HG03520 (cell line): Measurements from ENCODE around the gene TGFBR2.

ENCODE experiments used
- ATAC-seq: cut with Tn5 transposase; IDR thresholded peaks from one replicate; pipeline ENCODE4 v1.9.1; 2021; ENCODE audit warnings: mild to moderate bottlenecking, moderate library complexity; ENCODE audit not compliant: unreplicated experiment

TGFBR2 gene

DNA sequence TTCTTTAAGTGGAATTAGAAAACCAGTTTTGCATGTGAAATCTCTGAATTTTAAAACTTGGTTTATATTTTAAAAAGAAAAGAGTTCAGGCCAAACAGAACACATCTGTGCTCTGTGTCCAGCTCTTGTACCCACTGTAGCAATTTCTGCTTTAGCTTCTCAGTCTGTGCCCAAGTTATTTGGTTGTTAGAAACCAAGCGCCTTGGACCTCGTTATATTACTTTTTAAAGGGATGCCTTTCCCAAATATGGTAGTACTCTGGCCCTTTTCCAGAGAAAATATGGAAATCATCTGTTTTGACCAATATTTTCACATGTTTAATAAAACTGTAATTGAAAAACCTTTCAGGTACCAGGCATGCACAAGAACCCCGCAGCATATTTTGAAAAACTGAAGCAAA, 27.3 kb downstream of the TGFBR2 start:
- ATAC-seq, result no peak

DNA sequence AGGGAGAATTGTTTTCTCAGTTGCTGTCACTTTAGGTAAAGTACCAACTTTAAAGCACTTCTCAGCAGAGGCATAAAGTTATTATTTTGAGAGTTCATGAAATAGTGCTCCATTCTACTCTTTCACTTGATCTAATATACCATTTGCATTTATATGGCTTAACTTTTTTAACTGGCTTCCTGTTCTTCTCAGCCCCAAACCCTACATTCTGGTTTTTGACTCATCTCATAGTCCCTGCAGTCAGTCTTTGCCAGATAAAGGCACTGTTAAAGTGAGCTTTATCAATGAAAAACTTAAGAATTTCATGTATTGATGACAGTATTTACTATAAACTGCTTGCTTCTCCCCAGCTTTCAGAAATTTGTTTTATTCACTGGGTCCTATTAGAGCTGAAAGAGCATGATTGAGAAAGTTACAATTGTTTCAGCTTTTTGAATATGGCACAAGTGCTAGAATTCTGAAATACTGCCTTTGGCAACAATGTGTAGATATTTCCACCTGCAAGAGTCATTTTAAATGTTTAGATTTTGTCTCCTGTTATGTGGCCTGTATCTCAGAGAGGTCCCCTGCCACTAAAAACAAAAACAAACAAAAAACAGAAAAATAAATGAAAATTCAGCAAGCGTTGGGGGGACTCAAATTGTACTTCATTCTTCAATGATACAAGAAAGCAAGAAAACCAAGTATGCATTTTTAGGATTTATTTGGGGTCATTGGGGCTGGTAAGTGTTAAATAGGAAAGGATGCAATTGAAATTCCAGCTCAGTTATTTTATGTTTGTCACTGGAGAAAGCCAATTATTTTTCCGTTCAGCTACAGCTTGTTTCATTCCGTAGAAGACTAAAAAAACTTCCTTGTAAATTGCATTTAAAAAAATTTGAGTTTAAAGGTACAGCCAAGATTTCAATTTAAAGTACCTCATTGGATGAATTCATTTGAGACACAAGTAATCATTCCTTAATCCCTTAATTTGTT, 28.6 kb downstream of the TGFBR2 start:
- ATAC-seq, result no peak

DNA sequence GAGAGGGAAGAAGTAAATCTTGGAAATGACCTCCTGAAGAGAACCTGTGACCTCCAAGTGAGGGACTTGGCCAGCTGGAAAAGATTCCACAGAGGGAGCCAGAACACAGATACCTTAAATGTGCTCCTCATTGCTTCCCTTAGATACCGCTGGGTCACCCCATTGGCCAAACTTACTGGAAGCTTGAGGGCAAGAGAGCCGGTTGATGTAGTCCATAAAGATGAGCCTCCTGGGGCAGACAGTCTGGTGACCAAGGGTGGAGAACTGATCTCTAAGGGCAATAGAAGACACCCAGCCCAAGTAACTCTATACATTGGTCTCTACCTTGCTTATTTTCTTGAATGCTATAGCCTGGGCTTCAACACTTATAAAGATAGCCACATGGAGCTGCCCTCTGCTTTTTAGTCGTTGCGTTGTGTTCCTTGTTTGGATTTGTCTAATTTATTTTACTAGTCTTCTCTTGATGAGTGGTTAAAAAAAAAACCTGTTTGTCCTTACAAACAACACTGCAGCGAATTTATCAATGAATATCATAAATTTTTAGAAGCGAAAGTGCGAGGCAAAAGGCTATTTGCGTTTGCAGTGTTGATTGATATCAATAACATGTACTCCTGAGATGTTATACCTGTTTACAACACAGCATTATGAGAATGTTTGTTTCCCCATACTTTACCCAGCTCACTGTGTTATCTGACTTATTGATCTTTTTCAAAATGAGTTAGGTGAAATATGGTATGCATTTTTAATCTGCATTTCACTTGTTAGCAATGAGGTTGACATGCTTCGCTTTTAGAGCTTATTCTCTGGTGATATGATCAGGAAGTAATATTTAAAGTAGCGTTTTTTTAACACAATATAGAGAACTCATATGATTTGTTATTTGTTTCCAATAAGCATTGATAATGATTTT, 31.2 kb downstream of the TGFBR2 start:
- ATAC-seq, result no peak

DNA sequence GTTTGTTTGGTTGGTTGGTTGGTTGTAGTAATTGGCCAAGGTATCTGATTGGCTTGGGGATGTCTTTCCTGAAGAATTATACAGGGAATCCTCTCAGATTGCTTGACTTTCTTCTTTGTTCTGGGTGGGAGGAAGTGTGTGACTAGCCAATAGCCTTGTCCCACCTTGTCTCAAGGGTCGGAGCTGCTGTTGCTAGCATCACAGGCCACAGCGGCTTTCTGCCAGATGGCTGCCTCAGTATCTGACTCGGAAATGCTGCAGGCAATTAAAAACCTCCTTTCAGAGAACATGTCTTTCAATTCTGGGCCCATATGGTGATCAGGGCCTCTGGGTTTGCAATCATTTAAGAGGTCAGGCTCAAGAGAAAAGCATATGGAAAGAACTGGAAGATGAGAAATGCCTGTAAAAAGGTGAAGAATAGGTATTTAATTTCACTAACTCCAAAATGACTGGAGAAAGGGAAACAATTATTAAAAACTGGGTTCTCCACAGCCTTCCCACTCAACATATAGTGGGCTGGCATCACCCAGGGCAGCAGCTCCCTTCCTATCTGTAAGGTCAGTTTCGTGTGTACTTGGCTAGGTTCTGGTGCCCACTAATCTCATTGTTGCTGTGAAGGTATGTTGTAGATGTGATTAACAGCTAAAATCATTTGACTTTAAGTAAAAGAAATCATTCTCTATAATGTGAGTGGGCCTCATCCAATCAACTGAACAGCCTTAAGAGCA, 32.4 kb downstream of the TGFBR2 start:
- ATAC-seq, result no peak

DNA sequence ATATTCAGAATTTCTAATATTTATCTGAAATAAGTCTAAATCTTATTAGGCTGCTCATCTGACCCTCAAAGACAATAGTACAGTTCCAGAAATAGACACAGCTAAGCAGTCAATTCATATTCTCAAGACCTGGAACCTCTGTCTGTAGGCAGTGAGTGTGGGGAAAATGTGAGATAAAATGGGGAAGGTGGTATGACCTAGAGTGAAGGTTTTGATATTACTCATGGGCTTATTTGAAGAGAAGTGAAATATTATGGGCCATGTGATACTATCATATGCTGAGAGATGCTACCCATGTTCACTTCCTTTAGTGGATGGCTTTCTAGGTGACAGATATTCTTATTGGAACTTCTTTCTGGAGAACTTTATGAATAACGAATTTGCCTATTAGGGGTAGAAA, 33.5 kb downstream of the TGFBR2 start:
- peak; percentile 88 for ATAC-seq

DNA sequence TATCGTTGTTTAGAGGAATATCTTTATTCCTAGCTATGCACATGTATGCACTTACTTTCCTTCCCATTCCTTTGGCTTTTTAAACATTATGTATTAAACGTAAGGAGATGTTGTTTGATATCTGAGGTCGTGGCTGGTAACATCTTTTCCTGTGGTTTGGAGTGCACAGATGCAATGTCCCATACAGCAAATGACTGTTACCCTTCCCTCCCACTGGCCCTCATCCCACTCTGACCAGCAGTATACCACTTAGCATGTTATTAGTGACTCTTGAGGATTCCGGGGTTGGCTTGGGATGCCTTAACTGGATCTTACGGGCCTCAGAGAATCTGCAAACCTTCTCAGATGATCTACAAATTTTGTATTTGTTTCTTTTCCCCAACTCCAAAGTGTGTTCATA, 34.5 kb downstream of the TGFBR2 start:
- no peak for ATAC-seq

DNA sequence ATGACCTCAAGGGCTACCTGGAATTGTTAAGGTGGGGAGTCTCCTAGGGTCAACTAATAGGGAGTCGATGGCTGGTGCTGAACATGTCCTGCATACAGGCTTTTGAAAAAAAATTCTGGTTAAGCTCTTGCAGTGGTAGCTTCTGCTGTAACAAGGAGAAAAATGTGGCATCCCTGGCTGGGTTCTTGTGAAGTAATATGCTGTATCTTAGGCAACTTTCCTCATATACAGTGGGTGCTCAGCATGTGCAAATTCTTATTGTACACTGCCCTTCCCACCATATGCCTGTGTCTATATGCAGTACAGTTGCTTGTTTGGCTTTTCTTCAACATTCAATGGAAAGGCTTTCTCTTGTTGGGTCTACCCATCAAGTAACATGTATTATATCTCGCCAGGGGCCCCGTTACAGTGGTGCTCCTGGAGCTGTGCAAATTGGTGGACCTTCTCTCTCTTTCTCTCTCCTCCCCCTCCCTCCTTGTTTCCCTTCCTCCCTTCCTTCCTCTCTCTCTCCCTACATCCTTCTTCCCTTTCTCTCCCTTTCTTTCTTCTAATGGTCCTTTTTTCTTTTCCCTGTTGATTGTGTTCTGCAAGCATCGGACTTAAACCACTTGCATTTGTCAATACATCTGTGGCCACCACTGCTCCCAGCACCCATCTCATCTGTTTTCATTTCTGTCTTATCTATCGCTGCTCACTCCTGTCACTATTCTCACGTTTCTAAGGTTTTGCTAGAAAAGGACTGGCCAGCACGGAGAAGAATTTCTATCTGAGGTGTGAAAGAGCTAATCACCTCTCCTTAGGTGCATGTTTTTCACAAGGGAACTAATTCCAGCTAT, 35.2 kb downstream of the TGFBR2 start:
- ATAC-seq, result no peak

DNA sequence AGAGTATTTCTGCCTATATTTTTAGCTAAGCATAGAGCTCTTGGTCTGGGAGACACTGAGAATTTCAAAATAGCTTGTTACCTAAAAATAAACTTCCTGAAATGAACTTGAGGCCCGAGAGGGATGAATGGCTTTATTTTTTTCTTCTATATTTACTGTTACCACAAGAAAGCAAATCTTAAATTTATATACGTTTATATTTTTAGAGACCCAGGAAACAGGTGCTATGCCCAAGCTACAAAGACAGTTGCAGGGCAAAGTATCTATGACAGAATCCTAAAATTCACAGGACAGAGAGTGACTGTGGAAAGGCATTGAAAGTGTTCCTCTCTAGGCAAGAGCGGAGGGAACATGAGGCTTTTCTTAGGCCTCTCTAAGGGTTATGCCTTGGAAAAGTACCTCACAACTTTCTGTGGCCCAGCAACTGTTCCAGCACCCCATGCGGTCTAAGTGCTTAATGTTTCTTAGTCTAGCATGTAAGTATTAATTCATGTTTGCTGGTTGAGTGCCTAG, 36.5 kb downstream of the TGFBR2 start:
- no peak for ATAC-seq

DNA sequence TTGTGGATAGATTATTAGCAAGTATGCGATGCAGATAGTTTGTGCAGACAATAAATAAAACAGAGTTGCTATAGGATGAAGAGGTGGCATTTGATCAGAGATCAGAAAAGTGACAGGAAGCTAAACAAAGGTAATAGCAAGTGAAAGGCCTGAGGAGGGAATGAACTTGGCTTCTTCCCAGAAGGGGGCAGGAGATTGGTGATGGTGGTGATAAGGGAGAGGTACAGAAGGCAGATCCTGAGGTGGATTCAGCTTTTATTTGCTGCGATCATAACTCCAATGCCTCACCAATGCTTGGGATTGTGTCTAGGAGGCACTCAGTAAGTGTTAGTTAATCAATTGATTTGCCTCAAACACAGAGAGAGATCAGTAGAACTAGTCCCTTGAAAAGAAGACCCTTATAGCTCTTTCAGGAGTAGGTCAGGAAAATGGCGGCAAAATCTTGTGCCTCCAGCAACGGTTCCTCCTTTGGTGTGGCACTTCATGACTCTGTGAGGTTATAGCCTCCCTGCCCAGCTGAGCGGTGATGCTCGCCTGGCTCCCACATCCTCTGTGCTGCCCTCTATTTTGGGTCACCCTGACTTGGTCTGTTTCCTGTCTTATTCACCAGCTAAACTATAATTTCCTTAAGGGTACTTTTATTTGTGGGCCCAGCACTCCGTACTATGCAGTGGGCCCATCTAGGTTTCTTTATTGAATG, 37.5 kb downstream of the TGFBR2 start:
- ATAC-seq, result no peak

DNA sequence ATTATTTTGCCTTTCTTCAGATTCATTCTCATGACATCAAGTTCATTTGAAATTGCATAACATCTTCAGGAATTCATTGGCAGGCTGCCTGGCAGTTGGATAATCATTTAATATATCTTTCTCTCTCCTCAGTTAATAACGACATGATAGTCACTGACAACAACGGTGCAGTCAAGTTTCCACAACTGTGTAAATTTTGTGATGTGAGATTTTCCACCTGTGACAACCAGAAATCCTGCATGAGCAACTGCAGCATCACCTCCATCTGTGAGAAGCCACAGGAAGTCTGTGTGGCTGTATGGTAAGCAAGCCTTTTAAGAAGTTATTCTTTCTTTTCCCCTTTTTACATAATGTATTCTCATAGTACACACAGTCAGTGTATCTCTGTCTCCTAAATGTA, 38.2 kb downstream of the TGFBR2 start:
- peak; percentile 44 for ATAC-seq

DNA sequence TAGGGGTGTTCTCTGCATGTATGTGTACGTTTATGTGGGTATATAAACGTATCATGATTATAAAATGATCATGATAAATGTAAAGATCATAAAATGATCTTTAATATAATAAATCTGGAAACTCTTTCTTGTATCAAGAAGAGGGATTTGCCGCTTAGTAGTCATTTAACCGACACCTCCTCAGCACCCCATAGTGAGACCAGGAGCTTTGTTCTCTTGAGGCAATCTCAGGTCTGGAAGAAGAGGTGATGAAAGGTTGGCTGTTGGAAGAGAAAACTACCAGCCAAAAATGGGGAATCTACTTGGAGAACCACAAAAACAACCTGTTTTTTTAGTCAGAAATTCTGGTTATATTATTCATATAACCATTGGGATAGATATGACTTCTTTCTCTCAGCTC, 38.7 kb downstream of the TGFBR2 start:
- ATAC-seq, result no peak

DNA sequence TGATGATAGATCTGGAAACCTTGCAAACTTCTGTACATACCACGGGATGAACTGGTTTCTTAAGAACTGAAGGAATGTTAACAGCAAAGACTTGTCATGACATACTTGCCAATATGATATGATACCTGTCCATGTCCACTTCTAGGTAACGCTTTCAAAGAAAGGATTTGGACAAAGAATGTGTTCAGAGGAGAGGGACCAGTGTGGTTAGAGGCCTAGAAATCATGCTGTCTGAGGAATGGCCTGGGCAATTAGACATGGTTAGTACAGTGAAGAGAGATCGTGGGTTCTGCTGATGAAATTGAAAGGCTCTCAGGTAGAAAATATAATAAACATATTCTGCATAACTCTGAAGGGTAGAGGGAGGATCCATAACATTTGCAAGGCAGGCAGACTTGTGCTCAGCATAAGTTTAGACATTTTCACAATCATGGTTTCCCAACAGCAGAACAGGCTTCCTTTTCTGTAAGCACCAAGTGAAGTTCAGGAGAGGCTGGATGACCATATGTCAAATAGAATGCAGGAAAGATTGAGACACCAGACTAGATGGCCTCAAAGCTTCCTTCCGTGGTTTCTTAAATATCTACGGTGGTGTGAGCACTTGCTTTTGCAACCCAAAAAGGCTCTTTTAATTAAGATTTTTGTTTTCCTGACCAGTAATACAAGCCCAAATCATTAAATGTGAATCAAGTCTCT, 39.9 kb downstream of the TGFBR2 start:
- ATAC-seq, result no peak

DNA sequence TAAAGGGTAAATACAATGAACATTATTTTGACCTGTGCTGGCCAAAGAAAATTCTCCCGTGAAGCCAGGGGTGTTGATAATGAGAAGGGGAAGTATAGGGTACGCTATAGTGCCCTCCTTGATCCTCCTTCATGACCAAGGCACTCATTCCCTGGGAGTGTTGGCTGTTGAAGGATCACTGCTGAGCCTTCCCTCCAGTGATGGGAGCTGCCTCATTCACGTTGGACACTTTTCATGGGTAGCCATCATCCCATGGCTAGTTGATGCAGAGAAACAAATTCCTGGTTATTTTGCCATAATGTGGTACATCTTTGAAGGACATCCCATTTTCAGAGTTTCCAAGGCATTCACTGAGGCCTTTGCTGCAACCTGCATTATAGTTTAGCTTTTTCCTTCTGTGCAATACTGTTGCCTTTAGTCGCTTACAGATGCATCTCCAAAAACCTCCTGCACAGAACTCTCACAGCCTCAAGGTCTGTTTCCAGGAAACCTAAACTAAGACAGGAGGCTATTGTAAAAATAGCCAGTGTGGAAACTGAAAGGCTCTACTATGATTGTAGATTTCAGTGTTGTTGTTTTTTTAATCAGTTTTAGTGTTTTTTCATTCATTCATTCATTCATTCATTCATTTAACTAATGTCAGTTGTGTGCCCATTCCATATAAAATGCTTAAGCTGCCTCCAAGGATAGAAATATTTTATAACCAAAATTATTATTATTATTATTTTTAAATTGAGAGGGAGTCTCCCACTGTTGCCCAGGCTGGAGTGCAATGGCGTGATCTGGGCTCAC, 40.8 kb downstream of the TGFBR2 start:
- ATAC-seq, result no peak

DNA sequence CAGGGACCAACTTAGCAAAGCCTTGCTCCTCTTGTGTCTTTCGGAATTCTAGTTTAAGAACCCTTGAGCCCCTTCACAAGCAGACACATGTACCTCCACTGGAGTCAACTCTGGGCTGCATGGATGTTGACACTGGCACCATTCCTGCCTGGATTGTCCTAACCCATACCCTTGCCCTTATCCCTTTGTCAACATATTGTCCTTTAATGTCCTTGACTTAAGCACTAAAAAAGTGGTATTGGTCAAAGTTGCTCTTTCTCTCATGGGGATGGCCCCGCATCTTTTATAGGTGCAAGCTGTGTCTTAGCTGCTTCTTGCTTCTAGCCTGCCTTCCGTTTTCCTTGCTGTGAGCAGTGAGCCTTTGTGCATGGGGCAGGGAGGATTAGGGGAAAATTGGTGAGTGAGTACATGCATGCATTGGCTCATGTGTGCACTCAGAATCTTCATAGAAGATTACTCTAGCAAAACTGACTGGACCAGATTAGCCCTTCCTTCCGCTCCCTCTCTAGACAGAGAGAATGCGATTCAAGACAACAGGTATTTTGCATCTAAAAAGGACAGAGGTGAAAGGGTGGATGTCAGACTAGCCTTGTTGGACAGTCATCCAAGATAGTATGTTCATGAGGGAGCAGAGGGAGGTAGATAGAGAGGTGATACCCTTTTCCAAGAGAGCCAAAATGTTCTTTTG, 42.4 kb downstream of the TGFBR2 start:
- peak; percentile 3 for ATAC-seq

DNA sequence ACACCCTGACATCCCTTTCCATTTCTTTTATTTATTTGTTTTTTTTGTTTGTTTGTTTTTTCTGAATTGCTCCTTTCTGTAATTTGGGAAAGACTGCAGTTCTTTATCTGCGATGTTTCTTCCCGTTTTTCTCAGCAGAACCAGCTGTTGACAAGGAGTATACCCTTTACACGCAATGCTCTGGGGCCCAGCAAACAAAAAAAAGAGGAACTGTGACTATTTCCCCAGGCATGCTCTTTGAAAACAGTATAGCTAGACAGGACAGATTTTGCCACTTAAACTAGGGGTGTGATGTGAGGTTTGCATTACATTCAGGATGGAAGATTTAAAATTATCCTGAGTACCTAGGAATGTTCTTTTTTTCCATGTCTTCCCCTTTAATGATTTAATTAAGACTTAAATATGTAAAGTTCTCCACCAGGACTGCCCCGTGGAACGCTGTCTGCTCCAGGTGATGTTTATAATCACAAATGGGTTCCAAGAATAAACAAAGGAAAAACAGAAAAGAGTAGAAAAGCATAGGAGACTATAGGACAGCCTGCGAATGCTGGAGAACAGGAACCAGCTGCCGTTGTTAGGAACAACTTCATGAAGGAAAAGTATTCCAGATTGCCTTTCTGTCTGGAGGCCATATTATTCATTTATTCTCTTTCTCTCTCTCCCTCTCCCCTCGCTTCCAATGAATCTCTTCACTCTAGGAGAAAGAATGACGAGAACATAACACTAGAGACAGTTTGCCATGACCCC, 43.3 kb downstream of the TGFBR2 start:
- ATAC-seq, result peak; percentile 78

DNA sequence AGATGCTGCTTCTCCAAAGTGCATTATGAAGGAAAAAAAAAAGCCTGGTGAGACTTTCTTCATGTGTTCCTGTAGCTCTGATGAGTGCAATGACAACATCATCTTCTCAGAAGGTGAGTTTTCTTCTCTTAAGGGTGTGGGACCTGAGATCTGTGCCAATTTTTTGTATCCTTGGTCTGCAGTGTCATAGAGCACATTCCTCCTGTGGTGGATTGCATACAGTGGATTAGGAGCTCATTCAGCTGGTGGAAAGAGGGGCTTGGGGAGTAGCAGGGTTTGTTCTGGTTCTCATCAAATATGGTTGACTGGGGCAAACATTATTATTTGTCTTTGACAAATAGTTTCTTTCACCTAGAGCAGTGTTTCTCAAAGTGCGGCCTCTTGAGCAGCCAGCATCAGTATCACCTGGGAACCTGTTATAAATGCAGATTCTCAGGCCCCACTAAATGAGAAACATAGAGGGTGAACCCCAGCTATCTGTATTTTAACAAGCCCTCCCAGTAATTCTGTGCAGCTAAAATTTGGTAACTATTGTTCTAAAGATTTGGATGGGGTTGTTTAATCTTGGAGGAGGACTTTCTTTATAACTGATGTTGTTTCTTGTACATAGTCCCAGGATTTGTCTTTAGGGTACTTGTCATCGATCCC, 44.1 kb downstream of the TGFBR2 start:
- ATAC-seq, result no peak
